SK-N-MC (cell line): ENCODE results near the gene MCTP2.

ENCODE experiments used
- EZH2 ChIP-seq: fragments of 200-600 bp; sonication (generic); IDR thresholded peaks from one replicate; pipeline ENCODE4 v1.6.1; 2017; ENCODE audit warnings: antibody characterized with exemption
- POLR2AphosphoS5 ChIP-seq: IDR thresholded peaks from 2 replicates; pipeline ENCODE4 v1.6.1; 2012; ENCODE audit warnings: mild to moderate bottlenecking, low read depth, low read length, borderline replicate concordance

- no peak for TF ChIP-seq POLR2AphosphoS5
- TF ChIP-seq EZH2: no peak
Observed at GRCh38 chr15:94362385-94363092, 131.2 kb downstream of the MCTP2 start.
